ENCODE data around the gene TXNDC2.

GRCh38 chr18:9926977-9927376, 41.2 kb downstream of the TXNDC2 start:
- TF ChIP-seq, protein P1, sequence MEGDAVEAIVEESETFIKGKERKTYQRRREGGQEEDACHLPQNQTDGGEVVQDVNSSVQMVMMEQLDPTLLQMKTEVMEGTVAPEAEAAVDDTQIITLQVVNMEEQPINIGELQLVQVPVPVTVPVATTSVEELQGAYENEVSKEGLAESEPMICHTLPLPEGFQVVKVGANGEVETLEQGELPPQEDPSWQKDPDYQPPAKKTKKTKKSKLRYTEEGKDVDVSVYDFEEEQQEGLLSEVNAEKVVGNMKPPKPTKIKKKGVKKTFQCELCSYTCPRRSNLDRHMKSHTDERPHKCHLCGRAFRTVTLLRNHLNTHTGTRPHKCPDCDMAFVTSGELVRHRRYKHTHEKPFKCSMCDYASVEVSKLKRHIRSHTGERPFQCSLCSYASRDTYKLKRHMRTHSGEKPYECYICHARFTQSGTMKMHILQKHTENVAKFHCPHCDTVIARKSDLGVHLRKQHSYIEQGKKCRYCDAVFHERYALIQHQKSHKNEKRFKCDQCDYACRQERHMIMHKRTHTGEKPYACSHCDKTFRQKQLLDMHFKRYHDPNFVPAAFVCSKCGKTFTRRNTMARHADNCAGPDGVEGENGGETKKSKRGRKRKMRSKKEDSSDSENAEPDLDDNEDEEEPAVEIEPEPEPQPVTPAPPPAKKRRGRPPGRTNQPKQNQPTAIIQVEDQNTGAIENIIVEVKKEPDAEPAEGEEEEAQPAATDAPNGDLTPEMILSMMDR (conservative IDR thresholded peaks at IDR 0.05; ENCODE audit: low read depth, low read length): no peak
- TF ChIP-seq POLR2A (IDR thresholded peaks at IDR 0.05; ENCODE audit: low read depth, low read length): no peak
- no peak for TF ChIP-seq CHD1 (IDR thresholded peaks at IDR 0.05; ENCODE audit: low read depth, low read length)
- TF ChIP-seq MXI1 (IDR thresholded peaks at IDR 0.05; ENCODE audit: borderline replicate concordance, low read depth, low read length): no peak
- TF ChIP-seq NFE2L2 (IDR thresholded peaks at IDR 0.05; ENCODE audit: low read depth, low read length): no peak
